Coronary artery (tissue), 2 donors: ENCODE data around the gene LRRC49.

Experiments used
- DNase-seq: peaks from one replicate; pipeline ENCODE4 v3.0.0-alpha.2; 2017; ENCODE audit warnings: low spot score
- H3K27ac ChIP-seq, 2 donors: fragments of 200-600 bp; sonication (generic); one replicate each; pipeline ENCODE4 v1.5.1; 2016 to 2019
- H3K4me3 ChIP-seq: fragments of 200-600 bp; sonication (generic); 2 replicates; pipeline ENCODE4 v1.5.1; 2016; ENCODE audit warnings: mild to moderate bottlenecking, moderate library complexity
- CTCF ChIP-seq: fragments of 200-600 bp; sonication (generic); IDR thresholded peaks from one replicate; pipeline ENCODE4 v1.5.1; 2019; ENCODE audit warnings: antibody characterized with exemption

The LRRC49 gene

GRCh38 chr15:70859322-70859908 is 33.2 kb upstream of the LRRC49 start:
- no peak overlapping the region for H3K27ac ChIP-seq
- H3K4me3 ChIP-seq, result no peak overlapping the region
- no peak for DNase-seq
- TF ChIP-seq CTCF, result no peak

DNA sequence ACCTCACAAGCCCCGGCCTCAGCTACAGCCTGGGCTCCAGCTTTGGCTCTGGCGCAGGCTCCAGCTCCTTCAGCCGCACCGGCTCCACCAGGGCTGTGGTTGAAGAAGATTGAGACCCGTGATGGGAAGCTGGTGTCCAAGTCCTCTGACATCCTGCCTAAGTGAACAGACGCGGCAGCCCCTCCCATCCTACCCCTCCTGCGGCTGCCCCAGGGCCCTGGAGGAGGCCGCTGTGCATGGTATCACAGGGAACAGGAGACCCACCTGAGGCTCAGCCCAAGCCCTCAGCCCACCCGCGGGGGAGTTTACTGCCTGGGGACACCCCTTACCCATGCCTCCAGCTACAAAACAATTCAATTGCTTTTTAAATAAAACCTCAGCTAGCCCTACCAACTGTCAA is 32.6 kb upstream of the LRRC49 start:
- no peak for DNase-seq
- TF ChIP-seq CTCF, result no peak
- Histone ChIP-seq H3K4me3 (no peak overlapping the region), H3K27ac (no peak overlapping the region)

DNA sequence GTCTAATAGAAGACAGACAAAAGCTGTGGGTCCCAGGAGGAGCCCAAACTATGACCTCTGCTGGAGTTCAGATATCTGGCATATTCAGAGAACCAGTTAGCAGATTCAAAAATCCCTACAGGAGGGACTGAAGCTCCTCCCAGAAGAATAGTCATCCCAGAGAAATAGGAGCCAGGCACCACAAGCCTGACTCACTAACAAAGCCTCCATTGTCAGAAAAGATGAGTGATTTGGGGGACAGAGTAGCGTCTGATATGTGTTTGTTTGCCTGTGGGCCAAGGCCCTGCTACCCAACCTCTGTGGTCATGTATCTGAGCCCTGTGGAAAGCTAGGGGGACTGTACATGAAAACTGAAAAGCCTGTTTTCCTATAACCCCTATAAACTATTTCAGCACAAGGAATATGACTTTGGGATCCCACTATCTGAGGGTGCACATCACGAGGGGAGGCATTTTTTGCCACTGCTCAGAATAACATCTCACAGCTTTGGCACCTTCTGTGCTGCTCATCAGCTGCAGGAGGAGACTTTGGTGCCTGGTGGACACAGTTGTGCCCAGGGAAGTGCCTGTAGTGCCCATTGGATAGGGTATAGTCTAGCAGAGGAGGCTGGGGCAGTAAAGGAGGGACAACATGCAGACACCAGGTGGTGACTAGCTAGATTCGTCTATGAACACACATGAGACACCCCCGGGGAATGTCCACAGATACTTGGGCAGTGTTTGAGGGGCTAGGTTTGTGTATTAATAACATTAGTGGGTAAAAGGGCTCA is 29.0 kb upstream of the LRRC49 start:
- no peak for DNase-seq

GRCh38 chr15:70866982-70867641 is 25.5 kb upstream of the LRRC49 start:
- no peak for TF ChIP-seq CTCF
- Histone ChIP-seq H3K4me3 (no peak overlapping the region), H3K27ac (peak overlapping the region in 1 of 2 donors; percentile 74)
- DNase-seq, result no peak

More for the DNA sequence above, 29.0 kb upstream of the LRRC49 start:
- H3K4me3 ChIP-seq, result no peak overlapping the region
- peak overlapping the region in 1 of 2 donors; percentile 55 for H3K27ac ChIP-seq
- no peak for TF ChIP-seq CTCF

DNA sequence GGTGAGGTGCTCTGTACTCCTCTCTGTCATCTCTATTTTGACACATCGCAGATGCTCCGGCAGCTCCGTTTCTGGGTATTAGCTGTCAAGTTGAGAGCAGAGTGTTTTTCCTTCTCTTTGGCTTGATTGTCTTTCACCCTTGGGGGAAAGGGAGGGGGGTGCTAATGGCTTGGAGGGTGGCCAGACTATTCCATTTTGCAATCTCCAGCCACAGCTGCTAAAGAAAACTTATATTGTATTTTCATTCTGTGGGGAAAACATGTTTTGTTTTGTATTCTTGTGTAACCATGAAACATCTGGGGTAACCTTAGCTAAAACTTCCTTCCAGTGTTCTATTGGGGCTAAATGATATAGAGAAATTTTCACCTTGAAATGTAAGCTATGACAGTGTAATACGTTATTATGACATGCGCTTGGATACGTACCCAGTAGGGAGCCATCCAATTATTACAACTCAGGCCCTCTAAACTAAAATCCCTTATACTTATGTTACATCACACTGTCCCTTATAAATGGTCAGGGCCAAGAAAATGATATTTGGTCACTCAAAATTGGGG is 24.6 kb upstream of the LRRC49 start:
- peak overlapping the region in 1 of 2 donors; percentile 74 for H3K27ac ChIP-seq
- TF ChIP-seq CTCF, result no peak
- DNase-seq, result no peak
- no peak overlapping the region for H3K4me3 ChIP-seq

- no peak overlapping the region for H3K4me3 ChIP-seq
- TF ChIP-seq CTCF, result no peak
- DNase-seq, result no peak
- H3K27ac ChIP-seq, result peak overlapping the region in 1 of 2 donors; percentile 25
These were observed 23.3 kb upstream of the LRRC49 start for GRCh38 chr15:70869346-70869745.
